ENCODE data around the gene MGST3.
"Not testable (repeated sequence)": the region's sequence is repeated elsewhere in the genome, so short reads cannot be mapped to it uniquely, and the experiment has no call there.

Gene MGST3

GRCh38 chr1:165634154-165634921 lies 3.3 kb downstream of the MGST3 start:
- TF ChIP-seq POLR2A (IDR thresholded peaks at IDR 0.05; ENCODE audit: low read depth, low read length) = no peak
- DNase-seq (ENCODE audit: insufficient read length, low spot score) (no peak), FAIRE-seq (no peak)

- TF ChIP-seq POLR2A (IDR thresholded peaks at IDR 0.05; ENCODE audit: low read depth, low read length) = no peak
- no peak for DNase-seq (ENCODE audit: insufficient read length, low spot score)
- FAIRE-seq = no peak
Observed at GRCh38 chr1:165635329-165635728, 4.3 kb downstream of the MGST3 start.

- DNase-seq (ENCODE audit: insufficient read length, low spot score) (no peak), FAIRE-seq (no peak)
- TF ChIP-seq POLR2A (IDR thresholded peaks at IDR 0.05; ENCODE audit: low read depth, low read length) = no peak
Observed at GRCh38 chr1:165635823-165636222, 4.8 kb downstream of the MGST3 start.

- no peak for TF ChIP-seq POLR2A (IDR thresholded peaks at IDR 0.05; ENCODE audit: low read depth, low read length)
- FAIRE-seq (no peak), DNase-seq (ENCODE audit: insufficient read length, low spot score) (no peak)
Observed at GRCh38 chr1:165637427-165637826, 6.4 kb downstream of the MGST3 start.

GRCh38 chr1:165638211-165638610 lies 7.2 kb downstream of the MGST3 start:
- not testable (repeated sequence) for FAIRE-seq; DNase-seq (ENCODE audit: insufficient read length, low spot score)

- FAIRE-seq (no peak), DNase-seq (ENCODE audit: insufficient read length, low spot score) (no peak)
- TF ChIP-seq POLR2A (IDR thresholded peaks at IDR 0.05; ENCODE audit: low read depth, low read length) = no peak
Observed at GRCh38 chr1:165639821-165640623, 9.0 kb downstream of the MGST3 start.

GRCh38 chr1:165641231-165641987 lies 10.4 kb downstream of the MGST3 start:
- no peak for TF ChIP-seq POLR2A (IDR thresholded peaks at IDR 0.05; ENCODE audit: low read depth, low read length)
- FAIRE-seq (no peak), DNase-seq (ENCODE audit: insufficient read length, low spot score) (no peak)

GRCh38 chr1:165644064-165644735 lies 13.2 kb downstream of the MGST3 start:
- no peak for DNase-seq (ENCODE audit: insufficient read length, low spot score)
- no peak for FAIRE-seq
- no peak for TF ChIP-seq POLR2A (IDR thresholded peaks at IDR 0.05; ENCODE audit: low read depth, low read length)

- FAIRE-seq (no peak), DNase-seq (ENCODE audit: insufficient read length, low spot score) (no peak)
- no peak for TF ChIP-seq POLR2A (IDR thresholded peaks at IDR 0.05; ENCODE audit: low read depth, low read length)
Observed at GRCh38 chr1:165645654-165646366, 14.8 kb downstream of the MGST3 start.

- DNase-seq (ENCODE audit: insufficient read length, low spot score) (no peak), FAIRE-seq (no peak)
- TF ChIP-seq POLR2A (IDR thresholded peaks at IDR 0.05; ENCODE audit: low read depth, low read length) = no peak
Observed at GRCh38 chr1:165647517-165647916, 16.5 kb downstream of the MGST3 start.

- no peak for TF ChIP-seq POLR2A (IDR thresholded peaks at IDR 0.05; ENCODE audit: low read depth, low read length)
- DNase-seq (ENCODE audit: insufficient read length, low spot score) (no peak), FAIRE-seq (no peak)
Observed at GRCh38 chr1:165647970-165648369, 16.9 kb downstream of the MGST3 start.

GRCh38 chr1:165648919-165649572 lies 18.0 kb downstream of the MGST3 start:
- no peak for TF ChIP-seq POLR2A (IDR thresholded peaks at IDR 0.05; ENCODE audit: low read depth, low read length)
- no peak for DNase-seq (ENCODE audit: insufficient read length, low spot score)
- FAIRE-seq = no peak
